Left kidney (tissue), 8 donors: Measurements from ENCODE around the gene ADPGK. TPM values are rescaled to one million over a fixed set of nuclear protein-coding genes. Genes with fewer than 3 reads are reported as not detected.
A peak's percentile ranks its signal among the peaks of the same experiment; 100 is the strongest.
"Not testable (repeated sequence)": the region's sequence is repeated elsewhere in the genome, so short reads cannot be mapped to it uniquely, and the experiment has no call there.

ENCODE experiments used
- DNase-seq: peaks from one replicate; pipeline ENCODE4 v3.0.0-alpha.2; 2013
- long read RNA-seq, 8 donors: transcript quantifications; one replicate each; lab custom pipeline, GENCODE V29; 2026
- polyA plus RNA-seq: library from polyadenylated mRNA; unstranded; fragments of 120-200 nt; gene quantifications from one replicate; pipeline ENCODE4 v1.2.1, GENCODE V29; 2013; ENCODE audit not compliant: insufficient read length

The ADPGK gene
- 71.7 TPM for polyA plus RNA-seq
- long read RNA-seq, donor 1, full-length matches to known transcripts: 8 of 19 reads
- long read RNA-seq, donor 1, partial matches to known transcripts: 5 of 19 reads
- long read RNA-seq, donor 1, other reads (novel, unspliced or antisense): 6 of 19 reads
- long read RNA-seq, donor 2, full-length matches to known transcripts: 8 of 8 reads
- long read RNA-seq, donor 2, partial matches to known transcripts: 0 of 8 reads
- long read RNA-seq, donor 2, other reads (novel, unspliced or antisense): 0 of 8 reads
- long read RNA-seq, donor 3, partial matches to known transcripts: 20 of 22 reads
- long read RNA-seq, donor 3, other reads (novel, unspliced or antisense): 0 of 22 reads
- long read RNA-seq, donor 4: 0 reads
- long read RNA-seq, donor 5, transcript ADPGK-201 (7 exons, 2,557 nt): major isoform, 13 of 21 reads
- long read RNA-seq, donor 5, partial matches to known transcripts: 0 of 21 reads
- long read RNA-seq, donor 5, other reads (novel, unspliced or antisense): 6 of 21 reads
- long read RNA-seq, donor 6, partial matches to known transcripts: 0 of 3 reads
- long read RNA-seq, donor 6, other reads (novel, unspliced or antisense): 0 of 3 reads
- long read RNA-seq, donor 7, partial matches to known transcripts: 5 of 14 reads
- long read RNA-seq, donor 7, other reads (novel, unspliced or antisense): 5 of 14 reads
- long read RNA-seq, donor 8, partial matches to known transcripts: 0 of 1 reads
- long read RNA-seq, donor 8, other reads (novel, unspliced or antisense): 0 of 1 reads

DNA sequence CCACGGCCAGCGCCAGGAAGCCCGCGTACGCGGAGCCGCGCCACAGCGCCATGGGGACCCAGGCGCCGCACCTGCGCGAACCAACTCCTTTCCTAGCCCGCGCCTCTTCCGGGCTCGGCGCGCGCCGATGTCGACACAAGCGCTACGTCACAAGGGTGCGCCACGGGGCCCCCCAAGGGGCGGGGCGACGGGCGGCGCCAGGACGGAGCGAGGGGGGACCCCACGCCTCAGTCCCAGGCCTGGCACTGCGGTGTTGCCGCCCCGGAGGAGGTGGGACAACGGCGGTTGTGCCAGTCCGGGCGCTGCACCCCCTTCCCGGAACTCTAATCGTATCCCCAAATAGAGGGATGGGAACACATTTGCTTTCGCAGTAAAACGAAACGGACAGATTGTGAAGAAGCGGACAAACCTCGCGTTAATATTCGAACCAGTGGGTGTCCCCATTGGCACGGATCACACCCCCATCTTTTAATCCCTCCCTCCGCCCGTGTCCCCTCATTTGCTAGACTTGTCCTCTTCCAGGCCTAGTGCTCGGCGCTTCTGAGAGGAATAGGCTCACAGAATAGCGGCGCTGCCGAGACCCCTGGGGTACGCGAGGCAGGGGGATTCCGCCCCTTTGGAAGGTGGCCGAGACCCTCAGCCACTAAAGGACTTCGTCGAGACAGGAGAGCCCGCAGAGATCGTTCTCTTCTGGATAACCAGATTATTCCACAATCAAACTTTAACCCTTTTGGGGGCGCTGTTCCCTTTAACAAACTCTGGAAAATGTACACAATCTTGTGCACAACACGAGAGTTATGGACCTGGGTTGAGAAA lies at the start of gene ADPGK:
TSS of gene ADPGK (minus strand) at position 119 of the 816 bp plus-strand sequence. CDS start at position 52, 67 bp downstream.
- DNase-seq: peak; percentile 96

DNA sequence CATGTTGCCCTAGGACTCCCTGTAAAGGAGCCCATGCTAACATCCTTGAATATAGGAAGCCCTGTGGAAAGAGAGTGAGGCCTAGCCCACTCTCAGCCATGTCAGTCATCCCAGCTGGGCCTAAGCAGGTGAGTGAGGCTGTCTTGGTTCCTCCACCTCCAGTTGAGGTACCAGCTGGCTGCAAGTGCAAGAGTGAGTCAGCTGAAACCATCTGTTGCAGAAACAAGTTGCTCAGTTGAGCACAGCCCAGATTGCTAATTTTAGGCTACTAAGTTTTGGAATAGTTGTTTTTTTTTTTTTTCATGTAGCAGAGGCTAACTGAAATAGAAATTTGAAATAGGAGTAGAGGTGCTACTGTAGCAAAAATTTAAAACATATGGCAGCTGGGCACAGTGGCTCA lies 43.7 kb upstream of the ADPGK start:
- DNase-seq: no peak

DNA sequence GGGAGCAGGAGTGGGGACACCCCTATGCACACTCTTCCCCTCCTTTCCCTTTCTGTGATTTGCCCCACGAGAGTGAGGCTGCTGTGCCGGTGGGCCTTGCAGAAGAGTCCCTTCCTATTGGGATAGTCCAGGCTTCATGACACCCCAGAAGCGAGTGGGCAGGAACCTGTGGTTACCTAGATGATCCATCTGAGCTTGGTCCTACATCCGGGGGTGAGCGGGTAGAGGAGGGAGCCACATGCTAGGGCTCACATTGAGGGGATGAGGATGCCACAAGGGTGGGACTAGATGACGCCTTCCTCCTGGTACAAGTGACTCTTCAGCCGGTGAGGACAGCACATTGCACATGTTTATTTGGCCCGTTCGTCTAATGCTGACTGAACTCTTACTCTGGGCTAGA lies 43.1 kb upstream of the ADPGK start:
- DNase-seq: no peak

DNA sequence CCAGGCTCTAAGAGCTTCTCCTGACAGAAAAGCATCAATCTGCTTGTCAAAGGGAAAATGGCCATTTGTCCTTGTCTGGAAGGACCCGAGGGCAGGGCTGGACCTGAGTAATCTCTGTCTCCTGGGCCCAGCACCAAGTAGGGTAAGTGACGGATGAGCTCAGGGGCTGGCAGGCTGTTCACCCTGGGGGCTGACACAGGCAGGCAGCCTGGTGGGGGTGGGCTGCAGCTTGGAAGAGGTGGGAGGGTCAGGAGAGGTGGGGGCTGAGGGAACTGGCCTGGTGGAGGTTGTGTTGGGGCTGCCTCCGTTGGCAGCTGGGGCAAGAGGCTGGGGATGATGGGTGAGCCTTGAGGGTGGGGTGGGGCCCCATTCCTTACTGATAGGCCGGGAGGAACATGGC lies 42.3 kb upstream of the ADPGK start:
- no peak for DNase-seq

DNA sequence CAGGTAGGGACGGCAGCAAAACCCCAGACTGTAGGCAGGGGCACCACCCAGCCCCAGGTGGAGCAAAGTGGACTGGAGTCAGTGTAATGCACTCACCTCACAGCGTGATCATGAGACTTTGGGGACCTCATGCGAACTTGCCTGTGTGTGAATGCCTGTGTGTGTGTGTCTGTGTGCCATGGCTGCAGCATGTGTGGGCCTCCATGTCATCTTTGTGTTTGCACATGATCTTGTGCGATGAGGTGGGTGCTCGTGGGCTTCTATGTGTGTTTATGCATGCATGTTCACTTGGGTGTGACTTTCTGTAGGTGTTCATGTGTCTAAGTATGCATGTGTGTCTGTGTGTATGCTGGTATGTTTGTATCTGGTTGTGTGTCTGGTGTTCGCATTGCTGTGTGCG lies 41.2 kb upstream of the ADPGK start:
- no peak for DNase-seq

DNA sequence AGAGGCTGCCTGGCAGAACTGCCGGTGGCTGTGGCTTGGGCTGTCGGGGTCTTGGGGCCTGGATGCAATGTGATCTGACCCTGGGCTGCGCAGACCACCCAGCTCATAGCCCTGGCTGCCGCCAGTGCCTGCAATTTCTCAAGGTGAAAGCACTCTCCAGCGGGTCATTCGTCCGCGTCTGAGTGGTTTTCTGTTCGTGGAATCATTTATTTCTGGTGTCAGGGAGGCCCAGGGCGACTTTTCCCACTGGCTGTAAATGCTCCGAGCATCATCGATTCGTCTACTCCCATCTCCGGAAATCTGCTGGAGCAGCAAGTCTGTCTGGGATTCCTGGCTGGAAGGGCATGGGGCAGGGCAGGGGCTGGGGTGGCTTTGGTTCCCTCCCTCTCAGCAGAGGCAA lies 40.6 kb upstream of the ADPGK start:
- DNase-seq: no peak

DNA sequence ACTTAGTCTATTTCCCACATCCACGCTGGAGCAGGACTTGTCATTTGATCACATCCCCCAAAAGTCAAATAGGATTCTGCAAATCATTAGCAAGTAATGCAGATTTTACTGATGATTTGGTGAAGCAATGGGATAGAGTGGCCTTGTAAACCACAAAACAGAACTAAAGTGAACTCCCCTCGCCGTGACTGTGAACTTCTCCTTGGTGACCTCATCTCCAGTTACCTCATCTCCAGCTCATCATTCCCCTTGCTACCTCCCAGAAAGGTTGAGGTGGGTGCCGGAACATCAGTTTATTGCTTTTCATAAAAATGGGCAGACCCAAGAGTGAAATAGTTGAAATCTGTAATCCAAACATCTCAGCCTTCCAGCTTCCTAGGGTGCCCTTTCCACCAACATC lies 36.7 kb upstream of the ADPGK start:
- no peak for DNase-seq

DNA sequence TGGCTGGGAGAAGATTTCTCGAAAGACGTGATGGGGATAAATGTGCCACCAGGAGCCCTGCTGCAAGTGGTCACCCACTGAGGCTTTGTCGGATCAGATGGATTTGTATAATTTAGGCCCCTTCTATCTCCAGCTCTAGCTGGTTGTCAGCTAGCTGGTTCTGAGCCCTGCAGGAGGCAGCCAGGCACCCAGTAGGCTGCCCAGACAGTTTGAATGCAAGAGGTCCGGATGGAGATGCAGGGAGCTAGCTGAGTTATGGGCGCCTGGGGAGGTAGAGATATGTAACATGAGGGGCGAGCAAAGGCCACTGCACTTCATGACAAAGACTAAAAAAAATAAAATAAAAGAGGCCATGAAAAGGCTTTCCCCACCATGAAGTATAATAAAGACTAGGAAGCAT lies 35.1 kb upstream of the ADPGK start:
- DNase-seq: no peak

DNA sequence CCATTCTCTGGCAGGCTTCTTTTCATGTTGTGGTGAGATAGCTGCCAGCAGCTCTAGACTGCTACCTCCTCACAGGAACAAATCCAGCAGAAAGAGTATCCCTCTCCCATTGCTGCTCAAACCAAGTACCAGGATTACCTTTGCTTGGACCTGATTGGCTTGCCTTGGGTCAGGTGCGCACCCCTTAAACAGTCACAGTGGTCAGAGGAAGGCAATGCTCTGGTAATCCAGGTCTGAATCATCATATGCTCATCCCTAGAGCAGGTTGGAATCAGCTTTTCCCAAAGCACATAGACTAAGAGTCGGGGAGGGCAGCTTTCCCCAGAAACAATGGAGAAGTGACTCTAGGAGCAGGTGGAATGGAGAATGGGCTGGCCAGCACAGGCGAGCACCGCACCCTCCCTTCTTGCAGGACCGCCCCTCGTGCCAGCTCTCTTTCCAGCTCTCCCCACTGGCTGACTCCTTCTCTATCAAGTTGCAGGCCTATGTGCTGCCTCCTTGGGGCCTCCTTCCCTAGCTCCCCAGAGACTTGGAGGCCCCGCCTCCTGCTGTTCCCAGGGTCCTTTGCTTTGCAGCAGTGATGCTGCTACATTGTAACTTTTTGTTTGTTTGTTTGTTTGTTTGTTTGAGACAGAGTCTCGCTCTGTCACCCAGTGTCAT lies 29.9 kb upstream of the ADPGK start:
- no peak for DNase-seq

DNA sequence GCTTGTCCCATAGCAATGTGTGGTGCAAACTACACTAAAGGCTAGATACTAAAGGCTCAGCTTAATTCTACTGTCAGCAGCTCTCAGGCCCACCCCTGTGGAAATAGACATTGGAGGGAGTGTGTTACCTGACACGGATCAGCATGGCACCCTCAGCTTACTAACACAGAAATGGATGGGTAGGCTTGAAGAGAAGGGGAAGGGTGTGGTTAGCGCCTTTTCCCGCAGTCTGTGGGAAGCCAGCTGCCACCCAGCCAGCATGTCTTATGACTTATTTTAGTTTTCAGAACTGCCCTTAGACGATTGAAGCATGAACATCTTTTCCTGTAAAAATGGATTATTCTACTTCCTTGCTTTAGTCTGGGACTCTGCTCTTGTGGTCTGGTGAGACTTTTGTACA lies 25.8 kb upstream of the ADPGK start:
- DNase-seq: no peak

DNA sequence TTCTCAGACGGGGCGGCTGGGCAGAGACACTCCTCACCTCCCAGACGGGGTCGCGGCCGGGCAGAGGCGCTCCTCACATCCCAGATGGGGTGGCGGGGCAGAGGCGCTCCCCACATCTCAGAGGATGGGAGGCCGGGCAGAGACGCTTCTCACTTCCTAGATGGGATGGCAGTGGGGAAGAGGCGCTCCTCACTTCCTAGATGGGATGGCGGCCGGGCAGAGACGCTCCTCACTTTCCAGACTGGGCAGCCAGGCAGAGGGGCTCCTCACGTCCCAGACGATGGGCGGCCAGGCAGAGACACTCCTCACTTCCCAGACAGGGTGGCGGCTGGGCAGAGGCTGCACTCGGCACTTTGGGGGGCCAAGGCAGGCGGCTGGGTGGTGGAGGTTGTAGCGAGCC lies 23.8 kb upstream of the ADPGK start:
- DNase-seq: not testable (repeated sequence)

DNA sequence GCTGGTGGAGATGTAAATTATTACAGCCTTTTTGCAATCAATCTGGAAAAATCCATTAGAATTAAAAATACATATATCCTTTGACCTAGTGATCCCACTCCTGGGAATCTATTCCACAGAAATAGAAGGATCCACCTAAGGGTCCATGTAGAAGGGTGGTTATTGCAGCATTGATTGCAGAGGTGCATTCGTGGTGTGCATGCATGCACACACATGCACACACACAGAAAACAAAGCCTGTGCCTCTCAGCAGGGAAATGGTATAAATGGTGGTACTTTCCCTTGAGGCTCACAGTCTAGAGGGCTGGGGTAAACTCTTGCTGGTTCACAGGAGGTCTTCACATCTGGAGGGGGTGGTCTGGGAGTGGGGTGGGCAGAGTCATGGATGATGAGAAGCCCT lies 19.4 kb upstream of the ADPGK start:
- no peak for DNase-seq

DNA sequence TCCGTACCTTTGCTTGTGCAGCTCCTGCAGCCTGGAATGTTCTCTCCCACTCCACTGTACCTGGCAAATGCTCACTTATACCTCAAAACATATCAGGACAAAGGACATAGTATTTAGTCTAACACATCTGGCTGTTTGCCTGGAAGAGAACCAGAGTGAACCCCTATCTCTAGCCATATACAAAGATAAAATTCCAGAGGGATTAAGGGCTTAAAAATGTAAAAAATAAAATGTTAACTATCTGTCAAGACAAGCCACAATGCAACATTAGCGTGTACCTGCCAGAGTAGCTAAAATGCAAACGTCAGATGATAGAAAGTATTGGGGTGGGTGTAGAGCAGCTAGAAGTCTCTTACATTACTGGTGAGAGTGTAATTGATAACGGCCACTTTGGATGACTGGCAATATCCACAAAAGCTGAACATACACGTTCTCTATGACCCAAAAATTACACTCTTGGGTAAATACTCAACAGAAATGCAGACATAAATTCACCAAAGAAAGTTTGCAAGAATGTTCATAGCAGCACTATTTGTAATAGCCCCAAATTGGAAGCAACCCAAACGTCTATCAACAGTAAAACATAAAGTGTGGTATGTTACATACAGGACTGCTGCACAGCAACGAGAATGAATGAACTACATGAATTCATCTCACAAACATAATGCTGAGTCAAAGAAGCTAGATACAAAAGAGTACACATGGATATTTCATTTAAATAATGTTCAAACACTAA lies 18.2 kb upstream of the ADPGK start:
- DNase-seq: no peak

DNA sequence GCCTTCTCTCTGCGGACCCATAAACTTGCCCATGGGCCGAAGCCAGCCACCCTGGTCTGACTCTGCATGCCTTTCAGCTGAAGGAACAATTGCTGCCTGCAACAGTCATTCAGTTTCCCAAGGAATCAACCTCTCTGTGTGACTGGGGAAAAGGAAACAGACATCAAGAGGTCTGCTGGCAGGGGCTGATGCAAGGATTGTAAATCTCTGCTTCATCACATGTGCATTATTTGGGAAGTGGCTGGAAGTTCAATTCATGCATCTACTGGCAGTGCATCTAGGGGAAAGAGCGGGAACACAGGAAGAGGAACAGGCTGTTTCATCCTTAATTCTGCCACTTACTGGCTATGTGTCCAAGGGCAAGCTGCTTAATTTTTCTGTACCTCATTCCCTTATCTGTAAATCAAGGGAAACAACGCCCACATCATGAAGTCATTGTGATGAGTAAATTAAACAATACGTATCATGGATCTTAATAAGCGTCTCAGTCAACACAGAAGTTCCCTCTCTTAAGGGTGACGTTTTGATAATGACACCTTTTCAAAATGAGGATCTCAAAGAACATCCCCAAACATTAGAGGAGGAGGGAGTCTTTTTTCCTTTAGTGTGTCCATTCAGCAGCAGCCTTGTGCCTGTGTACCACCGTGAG lies 17.4 kb upstream of the ADPGK start:
- DNase-seq: no peak

DNA sequence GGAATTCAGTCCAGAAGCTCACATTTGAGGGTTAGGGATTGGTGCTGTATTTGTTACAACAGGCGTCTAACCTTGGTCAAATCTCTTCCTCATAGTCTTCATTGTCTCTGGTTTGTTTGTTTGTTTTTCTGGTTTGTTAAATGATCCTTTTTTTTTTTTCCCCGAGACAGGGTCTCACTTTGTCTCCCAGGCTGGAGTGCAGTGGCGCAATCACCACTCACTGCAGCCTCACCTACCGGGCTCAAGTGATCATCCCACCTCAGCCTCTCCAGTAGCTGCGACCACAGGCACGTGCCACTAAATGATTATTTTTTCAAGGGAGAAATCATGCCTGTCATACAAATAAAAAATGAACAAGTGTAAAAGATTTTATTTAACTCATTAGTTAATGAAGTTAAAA lies 14.3 kb upstream of the ADPGK start:
- no peak for DNase-seq

DNA sequence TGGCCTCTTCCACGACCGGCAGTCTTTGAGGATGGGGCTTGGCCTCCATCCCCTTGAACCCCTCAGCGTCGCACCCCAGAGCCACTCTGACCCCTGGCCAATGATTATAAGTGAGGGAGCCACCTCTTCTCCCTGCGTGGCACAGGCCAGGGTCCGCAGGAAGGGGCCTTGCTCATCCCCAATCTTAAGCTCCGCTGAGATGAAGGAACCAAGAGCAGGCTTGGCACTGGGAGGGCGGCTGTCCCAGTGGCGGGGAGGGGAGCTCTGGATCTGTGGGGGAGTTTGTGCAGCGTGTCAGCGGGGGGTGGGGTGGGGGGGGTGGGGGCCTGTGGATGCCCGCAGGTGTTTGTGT lies 13.8 kb upstream of the ADPGK start:
- DNase-seq: no peak

DNA sequence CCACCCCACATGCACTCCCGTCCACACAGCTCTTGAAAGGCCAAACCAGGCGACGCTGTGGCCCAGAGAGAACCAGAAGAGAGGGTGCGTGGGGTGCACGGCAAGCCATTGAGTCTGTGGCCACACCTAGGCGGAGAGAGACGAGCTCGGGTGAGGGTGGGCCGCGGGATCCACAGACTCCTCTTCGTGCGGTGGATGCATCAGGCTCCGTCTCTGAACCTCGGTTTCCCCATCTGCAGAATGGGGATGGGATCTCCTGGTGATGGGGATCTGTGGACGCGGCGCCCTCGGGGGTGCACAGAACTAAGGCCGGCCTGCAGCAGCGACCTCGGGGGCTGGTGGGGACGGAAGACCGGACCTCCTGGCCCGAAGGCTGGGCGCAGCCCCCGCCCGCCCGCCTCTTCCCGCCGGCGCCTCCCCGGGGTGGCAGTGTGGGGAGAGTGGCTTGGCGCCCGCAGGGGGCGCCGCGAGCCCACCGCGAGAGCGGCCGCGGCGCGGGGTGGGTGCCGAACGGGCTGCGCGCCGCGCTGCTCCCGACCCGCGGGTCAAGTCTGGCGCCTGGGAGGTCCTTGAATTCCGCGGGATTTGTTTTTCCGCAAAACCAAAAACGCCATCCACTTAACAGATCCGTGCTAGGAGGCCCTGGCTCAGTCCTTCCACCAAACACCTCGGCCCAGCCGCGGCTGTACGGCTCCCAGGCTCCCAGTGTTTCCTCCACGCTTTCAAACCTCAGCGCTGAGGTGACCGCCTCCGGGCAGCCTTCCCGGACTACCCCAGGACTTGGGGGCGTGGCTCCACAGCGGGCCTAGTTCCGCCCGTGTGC lies 13.2 kb upstream of the ADPGK start:
- peak; percentile 51 for DNase-seq

DNA sequence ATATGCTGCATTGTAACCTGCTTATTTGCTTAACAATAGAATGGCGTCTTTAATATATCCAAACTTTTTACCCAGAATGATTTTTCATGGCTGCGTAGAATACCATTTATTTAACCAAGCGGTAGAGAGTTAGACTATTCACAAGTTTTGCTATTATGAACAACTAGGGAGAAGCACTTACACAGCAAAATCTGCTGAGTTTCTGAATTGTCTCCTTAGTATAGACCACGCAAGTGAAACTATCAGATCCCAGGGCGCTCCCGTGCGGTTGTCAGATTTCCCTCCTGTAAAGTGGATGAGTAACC lies 12.6 kb upstream of the ADPGK start:
- DNase-seq: no peak

DNA sequence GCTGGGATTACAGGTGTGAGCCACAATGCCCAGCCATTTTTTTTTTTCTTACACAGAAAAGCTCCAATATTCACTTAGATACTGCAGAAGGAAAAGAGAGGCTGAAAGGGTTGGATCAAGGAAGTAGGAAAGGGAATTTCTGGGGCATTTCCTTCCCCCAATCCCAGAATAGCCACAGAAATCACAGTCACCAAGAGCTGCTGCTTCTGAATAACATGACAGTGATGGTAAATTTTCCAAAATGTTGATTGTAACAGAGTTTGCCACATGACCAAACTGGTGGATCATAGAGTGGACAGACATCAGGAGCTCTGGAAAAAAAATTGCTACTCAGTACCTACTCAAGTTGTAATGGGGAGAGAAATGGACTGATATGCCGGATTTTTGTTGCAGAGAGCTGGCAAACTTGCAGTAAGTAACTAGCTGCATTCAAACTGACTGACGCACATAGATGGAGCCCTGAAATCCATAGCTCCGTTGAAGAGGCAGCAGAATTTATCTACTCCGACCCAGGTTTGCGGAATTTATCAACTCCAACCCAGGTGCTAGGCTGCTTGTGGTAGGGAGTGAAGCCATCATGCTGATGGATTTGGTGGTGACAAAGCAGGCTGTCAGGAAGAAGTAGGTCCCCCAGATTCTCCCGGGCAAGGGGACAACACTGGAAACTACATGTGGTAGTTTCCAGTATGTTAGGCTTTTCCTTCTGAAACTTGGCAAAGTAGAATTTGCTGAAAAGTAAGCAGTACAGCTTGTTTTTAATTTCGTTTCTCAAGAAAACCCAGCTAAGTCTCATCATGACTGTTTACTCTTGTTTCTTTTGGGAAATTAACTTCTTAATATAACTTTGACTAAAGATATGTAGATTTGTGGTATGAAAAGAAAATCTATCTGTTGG lies 10.5 kb upstream of the ADPGK start:
- no peak for DNase-seq
